K562 (cell line): ENCODE measurements around the gene VDAC1. TPM values are rescaled to one million over a fixed set of nuclear protein-coding genes. Genes with fewer than 3 reads are reported as not detected.
A peak's percentile ranks its signal among the peaks of the same experiment; 100 is the strongest.

ENCODE experiments used
- ATF3 ChIP-seq, 2 experiments: fragments of 450-650 bp in 1 of 2; sonication (generic) in 1 of 2; formaldehyde crosslinking in 1 of 2; IDR thresholded peaks in 1 of 2; conservative IDR thresholded peaks in 1 of 2; 2 replicates each; pipeline versions ENCODE4 v1.6.1 to v1.8.1; 2016 to 2023; ENCODE audit warnings: mild to moderate bottlenecking in 2 of 2, moderate library complexity in 2 of 2, inconsistent platforms in 1 of 2, missing genetic modification reagents in 1 of 2
- CBFA2T2 ChIP-seq: fragments of 450-650 bp; conservative IDR thresholded peaks from 2 replicates; pipeline ENCODE4 v1.6.1; 2017; ENCODE audit warnings: mild to moderate bottlenecking
- GABPB2 ChIP-seq: fragments of 250-450 bp; sonication (Bioruptor Pico); conservative IDR thresholded peaks from 2 replicates; pipeline ENCODE4 v1.5.1; 2021; ENCODE audit warnings: mild to moderate bottlenecking
- KDM2B ChIP-seq: fragments of 250-450 bp; sonication (Bioruptor Pico); IDR thresholded peaks from 2 replicates; pipeline ENCODE4 v1.8.0; 2021; ENCODE audit warnings: mild to moderate bottlenecking, moderate library complexity
- MGA ChIP-seq: fragments of 450-650 bp; IDR thresholded peaks from 2 replicates; pipeline ENCODE4 v1.6.1; 2016; ENCODE audit warnings: mild to moderate bottlenecking, moderate library complexity
- SMAD4 ChIP-seq: fragments of 250-450 bp; sonication (Bioruptor Pico); conservative IDR thresholded peaks from 2 replicates; pipeline ENCODE4 v1.8.0; 2021; ENCODE audit warnings: inconsistent platforms, mild to moderate bottlenecking, moderate library complexity
- STAT5B ChIP-seq: fragments of 250-450 bp; sonication (Bioruptor Pico); IDR thresholded peaks from 2 replicates; pipeline ENCODE4 v1.8.0; 2021; ENCODE audit warnings: mild to moderate bottlenecking, inconsistent platforms
- THRB ChIP-seq: fragments of 450-650 bp; formaldehyde crosslinking; conservative IDR thresholded peaks from 2 replicates; pipeline ENCODE4 v1.4.0; 2022; ENCODE audit warnings: mild to moderate bottlenecking, missing genetic modification characterization
- USF2 ChIP-seq: sonication (generic); formaldehyde crosslinking; IDR thresholded peaks from 2 replicates; pipeline ENCODE4 v1.5.0; 2020; ENCODE audit warnings: missing genetic modification reagents
- ZNF384 ChIP-seq: IDR thresholded peaks from 2 replicates; pipeline ENCODE4 v1.6.1; 2012; ENCODE audit warnings: low read depth, low read length, improper control_type of control experiment
- polyA plus RNA-seq, 8 experiments: library from polyadenylated mRNA; depleted of rRNA in 4 of 8; stranded (reverse) in 5 of 8; unstranded in 3 of 8; fragments of >200 nt; fragmentation: Nextera tagmentation in 2 of 8; fragmentation: Illumina TruSeq in 1 of 8; extraction: Ambion mirVana in 2 of 8; extraction: Trizol in 1 of 8; gene quantifications; 2 replicates each; pipeline versions ENCODE4 v1.2.1 to v1.2.3, GENCODE V29; 2011 to 2014; ENCODE audit warnings: inconsistent platforms in 1 of 8, missing spikeins in 1 of 8
- total RNA-seq, 7 experiments: library from RNA; depleted of rRNA in 6 of 7; stranded (reverse); fragments of >200 nt in 6 of 7; fragmentation: Illumina TruSeq in 2 of 7; extraction: Trizol in 2 of 7; gene quantifications; 2 replicates each; pipeline versions ENCODE4 v1.2.1 to v1.2.3, GENCODE V29; 2011 to 2021; ENCODE audit warnings: low replicate concordance in 1 of 7

The VDAC1 gene
- total and polyA plus RNA-seq, 9 of the 15 experiments (the other 6 are each of a cell fraction or from before 2014, with no cell fraction given), result 168 to 366 (median 293) TPM

DNA sequence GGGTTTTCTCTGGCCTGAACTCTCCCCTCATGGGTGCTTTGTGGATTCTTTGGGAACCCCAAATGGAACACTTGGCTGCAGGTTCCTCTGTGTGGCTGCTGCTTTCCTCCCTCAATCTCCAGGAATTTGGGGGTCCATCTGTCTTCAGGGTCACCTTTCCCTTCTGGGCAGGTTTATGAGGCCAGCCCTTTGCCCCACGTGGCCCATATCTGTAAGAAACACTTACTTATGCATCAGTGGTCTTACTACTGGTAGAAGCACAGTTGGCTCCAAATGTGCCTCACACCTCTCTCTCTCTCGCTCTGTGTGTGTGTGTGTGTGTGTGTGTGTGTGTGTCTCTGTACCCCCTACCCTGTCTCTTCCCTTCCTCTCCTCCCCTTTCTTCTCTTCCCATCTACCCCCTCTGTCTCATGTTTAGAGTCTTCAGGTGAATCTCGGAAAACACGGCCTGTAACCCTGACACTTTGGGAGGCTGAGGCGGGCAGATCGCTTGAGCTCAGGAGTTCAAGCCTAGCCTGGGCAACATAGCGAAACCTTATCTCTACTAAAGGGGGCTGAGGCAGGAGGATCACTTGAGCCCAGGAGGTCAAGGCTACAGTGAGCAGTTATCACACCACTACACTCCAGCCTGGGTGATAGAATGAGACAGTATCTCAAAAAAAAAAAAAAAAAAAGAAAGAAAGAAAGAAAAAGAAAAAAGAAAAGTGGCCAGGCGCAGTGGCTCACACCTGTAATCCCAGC is 63.1 kb downstream of the VDAC1 start (continued):
- TF ChIP-seq MGA (peak; percentile 56; the same call in 1 of the 2 replicates), KDM2B (no peak), CBFA2T2 (peak; percentile 72), ATF3 (IDR thresholded peaks at IDR 0.05) (no peak), ATF3 (CRISPR knock-in tag; conservative IDR thresholded peaks at IDR 0.05) (no peak), ZNF384 (0 out of 2 replicates have a peak, but pooled peaks have one; percentile 37), THRB (CRISPR knock-in tag) (0 out of 2 replicates have a peak, but pooled peaks have one; percentile 22), GABPB2 (CRISPR knock-in tag) (no peak), USF2 (CRISPR knock-in tag) (peak; percentile 47; the same call in 1 of the 2 replicates), SMAD4 (0 out of 2 replicates have a peak, but pooled peaks have one; percentile 16), STAT5B (no peak)
